Loucy (cell line): ENCODE data around the gene TLN1.

Experiments
- CTCF ChIP-seq: fragments of 200-600 bp; sonication (generic); conservative IDR thresholded peaks from 2 replicates; pipeline ENCODE4 v1.5.1; 2014; ENCODE audit warnings: mild to moderate bottlenecking, antibody characterized with exemption, low read length
- EZH2phosphoT487 ChIP-seq: fragments of 200-600 bp; IDR thresholded peaks from 2 replicates; pipeline ENCODE4 v1.6.1; 2018; ENCODE audit warnings: antibody characterized with exemption, mild to moderate bottlenecking, moderate library complexity, borderline replicate concordance

- TF ChIP-seq CTCF: no peak
- TF ChIP-seq EZH2phosphoT487: no peak
Observed at GRCh38 chr9:35710818-35711500, 21.0 kb downstream of the TLN1 start.
